OCI-LY7 (cell line): ENCODE data around the gene HACE1. TPM values are rescaled to one million over a fixed set of nuclear protein-coding genes. Genes with fewer than 3 reads are reported as not detected.

ENCODE experiments used
- BruUV-seq: library from RNA; stranded (reverse); fragments of 400-500 nt; replicated peaks from 2 replicates; lab custom pipeline; 2021; lab: Mats Ljungman, UMichigan
- CTCF ChIA-PET: fragments of 300-600 bp; sonication (Branson Sonifier 250); formaldehyde crosslinking; loops from one replicate; lab custom pipeline; 2022; ENCODE audit warnings: antibody characterized with exemption; ENCODE audit not compliant: unreplicated experiment; lab: Charles Lee
- POLR2A ChIA-PET: fragments of 300-600 bp; sonication (Branson Sonifier 250); formaldehyde crosslinking; loops from one replicate; lab custom pipeline; 2022; ENCODE audit warnings: antibody characterized with exemption; lab: Charles Lee
- DNase-seq: peaks from one replicate; pipeline ENCODE4 v3.0.0-alpha.2; 2015; ENCODE audit warnings: low spot score
- H2AFZ ChIP-seq: fragments of 200-600 bp; sonication (generic), shearing (Covaris generic); 2 replicates; pipeline ENCODE4 v1.6.1; 2014; ENCODE audit warnings: mild to moderate bottlenecking, antibody characterized with exemption, low read length, moderate library complexity
- H3K27ac ChIP-seq: fragments of 200-600 bp; sonication (generic); 2 replicates; pipeline ENCODE4 v1.5.1; 2014; ENCODE audit warnings: mixed run types, low read depth, mild to moderate bottlenecking, moderate library complexity, low read length, inconsistent platforms; ENCODE audit not compliant: poor library complexity, severe bottlenecking
- H3K36me3 ChIP-seq: fragments of 200-600 bp; sonication (generic); 2 replicates; pipeline ENCODE4 v1.6.1; 2014; ENCODE audit warnings: mild to moderate bottlenecking, antibody characterized with exemption, low read length, moderate library complexity, mixed read lengths; ENCODE audit not compliant: insufficient read depth
- H3K4me1 ChIP-seq: fragments of 200-600 bp; sonication (generic); 2 replicates; pipeline ENCODE4 v1.5.1; 2014; ENCODE audit warnings: mild to moderate bottlenecking, low read length; ENCODE audit not compliant: insufficient read depth, poor library complexity, severe bottlenecking
- H3K4me2 ChIP-seq: fragments of 200-600 bp; sonication (generic); 2 replicates; pipeline ENCODE4 v1.6.1; 2014; ENCODE audit warnings: mild to moderate bottlenecking, low read length
- H3K4me3 ChIP-seq: fragments of 200-600 bp; sonication (generic); 2 replicates; pipeline ENCODE4 v1.5.1; 2014; ENCODE audit warnings: mild to moderate bottlenecking, low read depth, low read length; ENCODE audit not compliant: poor library complexity, severe bottlenecking
- H3K79me2 ChIP-seq: fragments of 200-600 bp; sonication (generic); 2 replicates; pipeline ENCODE4 v1.6.1; 2016; ENCODE audit warnings: low read depth, mild to moderate bottlenecking, low read length, moderate library complexity, mixed read lengths; ENCODE audit not compliant: insufficient read depth
- H3K9me2 ChIP-seq: fragments of 200-600 bp; sonication (generic); 2 replicates; pipeline ENCODE4 v1.6.1; 2016; ENCODE audit warnings: mild to moderate bottlenecking, low read length, mixed read lengths; ENCODE audit not compliant: insufficient read depth
- H3K9me3 ChIP-seq: fragments of 200-600 bp; sonication (generic); 2 replicates; pipeline ENCODE4 v1.6.1; 2014; ENCODE audit warnings: mild to moderate bottlenecking, mixed run types, low read length, mixed read lengths
- H4K20me1 ChIP-seq: fragments of 200-600 bp; sonication (generic); 2 replicates; pipeline ENCODE4 v1.6.1; 2014; ENCODE audit warnings: mild to moderate bottlenecking, antibody characterized with exemption, low read length, moderate library complexity, mixed read lengths; ENCODE audit not compliant: insufficient read depth
- EZH2phosphoT487 ChIP-seq: fragments of 200-600 bp; sonication (generic); IDR thresholded peaks from 2 replicates; pipeline ENCODE4 v1.6.1; 2018; ENCODE audit warnings: low read depth, borderline replicate concordance, mild to moderate bottlenecking, mixed run types, antibody characterized with exemption, low read length, moderate library complexity, mixed read lengths
- intact Hi-C: fragments of 100-400 bp; cut with micrococcal nuclease; formaldehyde crosslinking; loops from one replicate; pipeline ENCODE4 v1.10.0; 2022; ENCODE audit not compliant: unreplicated experiment
- total RNA-seq, 2 experiments: library from RNA; depleted of rRNA in 1 of 2; stranded (reverse); fragments of >200 nt in 1 of 2; shearing (Covaris generic) in 1 of 2; gene quantifications; 2 replicates each; pipeline ENCODE4 v1.2.3, GENCODE V29; 2014 to 2022
- TF ChIP-seq, protein P1 (sequence below): fragments of 200-600 bp; sonication (generic); conservative IDR thresholded peaks from 2 replicates; pipeline ENCODE4 v1.5.1; 2014; ENCODE audit warnings: mild to moderate bottlenecking, antibody characterized with exemption, low read length, moderate library complexity, mixed read lengths

HACE1 gene
- total RNA-seq, 2 experiments from 2014 or later = 16.6 to 22.1 TPM

- H3K36me3 ChIP-seq = no peaks in the 10 kb centered on the region
- TF ChIP-seq EZH2phosphoT487 = no peak
- TF ChIP-seq, protein P1, sequence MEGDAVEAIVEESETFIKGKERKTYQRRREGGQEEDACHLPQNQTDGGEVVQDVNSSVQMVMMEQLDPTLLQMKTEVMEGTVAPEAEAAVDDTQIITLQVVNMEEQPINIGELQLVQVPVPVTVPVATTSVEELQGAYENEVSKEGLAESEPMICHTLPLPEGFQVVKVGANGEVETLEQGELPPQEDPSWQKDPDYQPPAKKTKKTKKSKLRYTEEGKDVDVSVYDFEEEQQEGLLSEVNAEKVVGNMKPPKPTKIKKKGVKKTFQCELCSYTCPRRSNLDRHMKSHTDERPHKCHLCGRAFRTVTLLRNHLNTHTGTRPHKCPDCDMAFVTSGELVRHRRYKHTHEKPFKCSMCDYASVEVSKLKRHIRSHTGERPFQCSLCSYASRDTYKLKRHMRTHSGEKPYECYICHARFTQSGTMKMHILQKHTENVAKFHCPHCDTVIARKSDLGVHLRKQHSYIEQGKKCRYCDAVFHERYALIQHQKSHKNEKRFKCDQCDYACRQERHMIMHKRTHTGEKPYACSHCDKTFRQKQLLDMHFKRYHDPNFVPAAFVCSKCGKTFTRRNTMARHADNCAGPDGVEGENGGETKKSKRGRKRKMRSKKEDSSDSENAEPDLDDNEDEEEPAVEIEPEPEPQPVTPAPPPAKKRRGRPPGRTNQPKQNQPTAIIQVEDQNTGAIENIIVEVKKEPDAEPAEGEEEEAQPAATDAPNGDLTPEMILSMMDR = no peak
- POLR2A ChIA-PET = interaction anchor here (0.6 to 1.4 kb wide), 4 partner anchors 44 to 91 kb away, joined by 3 to 6 read pairs (median 3); no protein-coding TSS in a partner anchor
- H3K79me2 ChIP-seq = no peaks in the 10 kb centered on the region
- no peak overlapping the region for H3K27ac ChIP-seq
- no TSS peak for BruUV-seq
- H3K4me3 ChIP-seq = no peak overlapping the region
- intact Hi-C loops = loop anchor here (5.0 kb wide), 1 partner anchor 158 kb away; no protein-coding TSS in a partner anchor
- H3K9me3 ChIP-seq = peaks cover 7% of the 10 kb centered on the region; the same call in 1 of the 2 replicates
- CTCF ChIA-PET = no interaction called here
- DNase-seq = no peak
- H3K9me2 ChIP-seq = no peaks in the 10 kb centered on the region
- H4K20me1 ChIP-seq = no peaks in the 10 kb centered on the region
- H3K4me2 ChIP-seq = no peak overlapping the region
- peaks cover 26% of the 10 kb centered on the region for H3K4me1 ChIP-seq
- no peak overlapping the region; the same call in 1 of the 2 replicates for H2AFZ ChIP-seq
These were observed 174.8 kb downstream of the HACE1 start for GRCh38 chr6:104684911-104685415.

DNA sequence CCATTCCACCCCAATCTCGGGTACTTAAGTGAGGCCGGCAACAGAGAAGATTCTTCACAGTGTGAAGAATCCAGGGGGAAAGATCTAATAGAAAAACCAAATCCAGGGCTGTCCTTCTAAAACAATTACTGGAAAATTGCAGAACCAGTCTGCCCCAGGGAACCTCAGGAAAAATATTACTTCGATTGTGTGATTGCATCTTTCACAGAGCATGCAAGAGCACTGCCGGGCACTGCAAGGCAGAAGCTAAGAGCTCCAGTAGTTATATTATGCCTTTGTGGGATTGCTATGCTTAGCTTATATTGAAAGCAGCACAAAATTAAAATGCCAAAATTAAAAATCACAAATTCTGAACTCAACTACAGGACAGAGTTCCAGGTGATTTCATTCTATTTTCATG, 175.9 kb downstream of the HACE1 start:
- ChIA-PET CTCF (no interaction called here), POLR2A (interaction anchor here (0.9 to 1.4 kb wide), 2 partner anchors 53 to 251 kb away, joined by 3 read pairs; no protein-coding TSS in a partner anchor)
- no TSS peak for BruUV-seq
- TF ChIP-seq, protein P1 = no peak
- no peak for TF ChIP-seq EZH2phosphoT487
- H4K20me1 ChIP-seq = no peaks in the 10 kb centered on the region
- peaks cover 26% of the 10 kb centered on the region for H3K4me1 ChIP-seq
- peak overlapping the region; percentile 16; the same call in 1 of the 2 replicates for H3K4me2 ChIP-seq
- H3K36me3 ChIP-seq = no peaks in the 10 kb centered on the region; the same call in 1 of the 2 replicates
- H3K4me3 ChIP-seq = no peak overlapping the region
- H3K79me2 ChIP-seq = no peaks in the 10 kb centered on the region
- H3K9me2 ChIP-seq = no peaks in the 10 kb centered on the region
- peak overlapping the region; percentile 76; the same call in 1 of the 2 replicates for H2AFZ ChIP-seq
- DNase-seq = no peak
- H3K27ac ChIP-seq = no peak overlapping the region
- H3K9me3 ChIP-seq = peaks cover 12% of the 10 kb centered on the region; the same call in 1 of the 2 replicates
- intact Hi-C loops = loop anchor here (1.0 to 5.0 kb wide), 3 partner anchors 45 to 157 kb away; no protein-coding TSS in a partner anchor
